Choroid plexus epithelial cell (primary cell): ENCODE data around the gene RHPN2.
"Not testable (repeated sequence)": the region's sequence is repeated elsewhere in the genome, so short reads cannot be mapped to it uniquely, and the experiment has no call there.

Experiments
- DNase-seq: peaks from one replicate; pipeline ENCODE4 v3.0.0-alpha.2; 2010; ENCODE audit warnings: low read depth
- H3K4me3 ChIP-seq: 2 replicates; pipeline ENCODE4 v1.5.1; 2011; ENCODE audit warnings: low read depth, mild to moderate bottlenecking, control low read depth, low read length, moderate library complexity
- CTCF ChIP-seq: conservative IDR thresholded peaks from 2 replicates; pipeline ENCODE4 v1.5.1; 2011; ENCODE audit warnings: low read depth, mild to moderate bottlenecking, control low read depth, inconsistent platforms, low read length, moderate library complexity

RHPN2 gene

DNA sequence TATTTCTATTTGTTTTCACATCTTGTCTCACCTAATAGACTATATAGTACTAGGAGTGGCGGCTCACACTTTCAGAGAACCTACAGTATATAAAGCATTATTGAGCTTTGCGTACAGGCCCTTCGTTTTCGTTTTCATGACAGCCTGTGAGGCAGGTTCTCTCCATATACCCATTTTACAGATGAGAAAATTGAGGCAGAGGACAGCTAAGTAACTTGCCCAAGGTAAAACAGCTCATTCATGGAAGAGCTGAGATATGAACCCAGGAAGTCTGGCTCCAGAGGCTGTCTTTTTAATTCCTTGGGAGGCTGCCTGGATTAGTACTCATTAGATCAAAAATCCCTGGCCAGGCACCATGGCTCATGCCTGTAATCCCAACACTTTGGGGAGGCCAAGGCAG, 63.8 kb downstream of the RHPN2 start:
- no peak for TF ChIP-seq CTCF
- H3K4me3 ChIP-seq, result no peak overlapping the region
- no peak for DNase-seq

DNA sequence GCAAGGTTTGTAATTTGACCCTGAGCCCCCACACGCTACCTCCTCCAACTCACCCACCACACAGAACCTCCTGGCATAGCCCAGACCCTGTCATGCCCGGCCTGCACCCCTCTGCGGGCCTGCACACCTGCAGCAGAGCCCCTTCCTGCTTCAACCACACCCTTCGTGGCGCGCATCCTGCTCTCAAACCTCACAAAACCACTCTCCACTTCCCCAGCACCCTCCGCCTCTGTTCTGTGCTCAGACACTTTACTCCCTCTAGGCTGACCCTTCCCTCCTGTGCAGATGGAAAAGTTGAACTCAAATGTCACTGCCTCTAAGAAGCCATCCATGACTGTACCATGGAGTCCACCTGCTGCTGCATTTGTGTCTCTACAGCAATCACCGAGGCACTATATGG, 64.2 kb downstream of the RHPN2 start:
- DNase-seq, result no peak
- no peak for TF ChIP-seq CTCF
- no peak overlapping the region for H3K4me3 ChIP-seq

DNA sequence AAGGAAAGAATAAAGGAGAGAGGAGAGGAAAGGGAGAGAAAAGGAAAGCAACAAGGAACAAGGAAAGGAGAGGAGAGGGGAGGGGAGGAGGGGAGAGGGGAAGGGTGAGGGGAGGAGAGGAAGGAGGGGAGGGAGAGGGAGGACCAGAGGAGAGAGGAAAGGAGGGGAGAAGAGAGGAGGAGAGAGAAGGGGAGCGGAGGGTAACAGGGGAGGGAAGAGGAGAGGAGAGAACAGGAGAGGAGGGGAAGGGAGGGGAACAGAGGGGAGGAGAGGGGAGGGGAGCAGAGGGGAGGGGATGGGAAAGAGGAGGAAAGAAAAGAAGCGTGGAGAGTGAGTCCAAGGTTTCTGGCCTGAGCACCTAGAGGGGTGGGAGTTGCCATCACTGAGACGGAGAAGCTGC, 66.0 kb downstream of the RHPN2 start:
- no peak for DNase-seq
- H3K4me3 ChIP-seq, result no peak overlapping the region
- TF ChIP-seq CTCF, result no peak

GRCh38 chr19:32997716-32998355, 66.9 kb downstream of the RHPN2 start:
- TF ChIP-seq CTCF, result no peak

GRCh38 chr19:32997061-32997464, 67.6 kb downstream of the RHPN2 start:
- H3K4me3 ChIP-seq, DNase-seq: not testable (repeated sequence)

More at GRCh38 chr19:32997716-32998355, 66.9 kb downstream of the RHPN2 start:
- no peak overlapping the region for H3K4me3 ChIP-seq
- no peak for DNase-seq

GRCh38 chr19:32995966-32996365, 68.7 kb downstream of the RHPN2 start:
- H3K4me3 ChIP-seq, result not testable (repeated sequence)

GRCh38 chr19:32988724-32989123, 76.0 kb downstream of the RHPN2 start:
- H3K4me3 ChIP-seq, result no peak overlapping the region
- TF ChIP-seq CTCF, result no peak
- no peak for DNase-seq

More at GRCh38 chr19:32995966-32996365, 68.7 kb downstream of the RHPN2 start:
- not testable (repeated sequence) for DNase-seq

DNA sequence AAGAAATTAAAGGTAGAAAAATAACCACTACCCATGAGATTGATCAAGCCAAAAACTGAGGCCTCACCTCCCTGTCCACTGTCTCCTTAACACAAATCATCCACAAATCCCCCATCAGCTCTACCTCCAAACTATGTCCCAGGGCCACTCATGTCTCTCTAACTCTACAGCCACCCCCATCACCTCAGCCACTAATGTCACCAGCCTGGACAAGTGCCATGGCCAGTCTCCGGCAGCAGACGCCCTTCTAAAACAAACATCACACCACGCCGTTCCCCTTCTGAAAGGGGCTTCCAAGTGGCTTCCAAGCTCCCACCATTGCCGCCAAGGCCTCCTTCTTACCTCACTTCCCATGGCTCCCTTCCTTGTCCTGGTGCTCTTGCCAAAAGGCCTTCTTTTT, 76.4 kb downstream of the RHPN2 start:
- not testable (repeated sequence) for H3K4me3 ChIP-seq

GRCh38 chr19:32982488-32982887, 82.2 kb downstream of the RHPN2 start:
- not testable (repeated sequence) for DNase-seq, H3K4me3 ChIP-seq

More for the DNA sequence above, 76.4 kb downstream of the RHPN2 start:
- not testable (repeated sequence) for DNase-seq

DNA sequence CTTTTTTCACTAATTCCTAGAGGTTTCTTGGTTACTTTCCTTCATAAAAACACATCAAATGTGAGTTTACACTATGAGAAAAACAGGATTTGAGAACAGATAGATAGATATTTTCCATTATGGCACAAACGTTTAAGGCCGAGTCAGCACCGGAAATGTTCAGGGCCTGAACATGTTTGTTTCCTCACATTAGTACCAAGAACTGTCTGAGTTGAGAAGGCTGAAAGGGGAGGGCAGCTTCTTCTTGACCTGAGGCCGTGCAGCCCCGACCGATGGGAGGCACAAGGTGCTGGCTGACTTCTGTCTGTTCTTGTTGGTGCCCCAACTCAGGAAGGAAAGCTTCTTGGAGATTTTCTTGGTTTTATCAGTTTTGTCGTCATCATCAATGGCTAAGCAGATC, 84.9 kb downstream of the RHPN2 start:
- not testable (repeated sequence) for H3K4me3 ChIP-seq, DNase-seq

- DNase-seq, H3K4me3 ChIP-seq: not testable (repeated sequence)
Measured at GRCh38 chr19:32977813-32978212, 86.9 kb downstream of the RHPN2 start.
